SW 1271 (cell line): Measurements from ENCODE around the gene HHAT.
"Not testable (repeated sequence)": the region's sequence is repeated elsewhere in the genome, so short reads cannot be mapped to it uniquely, and the experiment has no call there.

Experiments
- DNase-seq, 2 experiments: peaks; one replicate each; lab custom pipeline; 2025; lab: John Stamatoyannopoulos, UW

Gene HHAT

DNA sequence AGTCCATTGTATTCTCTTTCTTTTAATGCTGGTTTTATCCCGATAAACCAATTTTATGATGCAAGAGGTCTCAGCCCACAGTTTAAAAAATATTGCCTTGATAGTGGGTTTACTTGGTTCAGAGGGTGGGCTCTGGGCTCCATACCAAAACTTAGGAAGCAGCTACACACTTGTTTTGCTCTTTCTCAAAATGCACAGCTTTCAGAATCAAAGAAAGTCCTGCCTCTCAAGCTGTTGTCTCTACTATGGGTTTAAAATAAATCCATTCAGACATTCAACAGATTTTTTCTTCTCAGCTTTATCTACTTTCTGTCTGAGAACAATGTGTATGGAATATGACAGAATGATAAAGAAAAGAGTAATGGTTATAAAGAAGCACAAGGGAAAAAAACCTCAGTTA, 14.8 kb upstream of the HHAT start:
- DNase-seq: no peak

DNA sequence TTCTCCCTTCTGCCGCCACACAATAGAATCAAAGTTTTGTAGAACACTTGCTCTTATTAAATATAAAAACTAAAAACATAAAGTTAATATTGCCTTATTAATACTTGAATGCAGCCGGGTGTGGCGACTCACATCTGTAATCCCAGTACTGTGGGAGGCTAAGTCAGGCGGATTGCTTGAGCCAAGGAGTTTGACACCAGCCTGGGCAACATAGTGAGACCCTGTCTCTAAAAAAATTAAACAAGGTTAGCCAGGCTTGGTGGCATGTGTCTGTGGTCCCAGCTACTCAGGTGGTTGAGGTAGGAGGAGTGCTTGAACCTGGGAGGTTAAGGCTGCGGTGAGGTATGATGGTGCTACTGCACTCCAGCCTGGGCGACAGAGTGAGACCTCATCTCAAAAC, 13.2 kb upstream of the HHAT start:
- no peak for DNase-seq

DNA sequence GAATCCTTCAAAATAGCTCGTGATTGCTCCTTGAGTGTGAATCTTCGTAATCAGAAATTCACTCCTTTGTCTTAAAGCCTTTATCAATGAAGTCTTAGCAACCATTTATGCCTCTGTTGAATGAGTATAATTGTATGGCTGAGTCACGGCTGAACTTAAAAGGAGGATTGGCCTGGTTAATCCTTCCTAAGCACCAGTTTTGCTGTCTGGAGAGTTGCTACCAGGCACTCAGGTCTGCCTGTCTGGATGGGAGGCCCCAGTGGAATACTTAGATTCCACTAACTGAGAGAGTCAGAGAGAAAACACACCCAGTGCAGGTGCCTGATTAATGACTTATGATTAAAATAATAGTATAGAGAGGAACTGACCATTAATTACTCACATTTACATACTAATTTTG, 7.6 kb upstream of the HHAT start:
- no peak for DNase-seq

DNA sequence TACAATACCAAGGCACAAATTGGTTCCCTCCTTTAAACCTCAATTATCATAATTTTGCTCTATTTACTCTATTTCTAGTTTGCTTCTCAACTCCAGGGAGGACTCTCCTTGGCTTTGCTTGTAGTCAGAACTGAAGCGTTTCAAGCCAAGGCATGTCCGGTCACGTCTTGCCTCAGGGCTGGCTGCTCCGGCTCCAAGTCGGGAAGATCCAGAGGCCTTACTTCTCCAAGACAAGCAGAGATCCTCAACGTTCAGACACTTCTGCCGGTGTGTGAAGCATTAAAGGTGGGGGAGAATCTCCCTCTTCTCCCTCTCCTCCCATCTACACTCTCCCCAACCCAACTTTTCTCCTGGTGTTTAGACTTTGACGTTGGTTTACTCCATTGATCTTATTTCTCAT, 7.2 kb upstream of the HHAT start:
- DNase-seq: no peak

DNA sequence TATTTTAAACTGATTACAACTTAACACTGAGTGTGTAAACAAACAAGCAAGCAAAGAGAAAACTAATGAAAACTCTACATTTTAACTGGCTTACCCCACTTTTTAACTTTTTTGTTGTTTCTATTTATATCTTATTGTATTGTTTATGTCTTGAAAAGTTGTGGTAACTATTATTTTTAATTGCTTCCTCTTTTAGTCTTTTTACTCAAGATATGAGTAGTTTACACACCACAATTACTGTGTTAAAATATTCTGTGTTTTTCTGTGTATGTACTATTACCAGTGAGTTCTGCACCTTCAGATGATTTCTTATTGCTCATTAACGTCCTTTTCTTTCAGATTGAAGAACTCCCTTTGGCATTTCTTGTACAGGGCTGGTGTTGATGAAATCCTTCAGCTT, 4.7 kb upstream of the HHAT start:
- DNase-seq: no peak

DNA sequence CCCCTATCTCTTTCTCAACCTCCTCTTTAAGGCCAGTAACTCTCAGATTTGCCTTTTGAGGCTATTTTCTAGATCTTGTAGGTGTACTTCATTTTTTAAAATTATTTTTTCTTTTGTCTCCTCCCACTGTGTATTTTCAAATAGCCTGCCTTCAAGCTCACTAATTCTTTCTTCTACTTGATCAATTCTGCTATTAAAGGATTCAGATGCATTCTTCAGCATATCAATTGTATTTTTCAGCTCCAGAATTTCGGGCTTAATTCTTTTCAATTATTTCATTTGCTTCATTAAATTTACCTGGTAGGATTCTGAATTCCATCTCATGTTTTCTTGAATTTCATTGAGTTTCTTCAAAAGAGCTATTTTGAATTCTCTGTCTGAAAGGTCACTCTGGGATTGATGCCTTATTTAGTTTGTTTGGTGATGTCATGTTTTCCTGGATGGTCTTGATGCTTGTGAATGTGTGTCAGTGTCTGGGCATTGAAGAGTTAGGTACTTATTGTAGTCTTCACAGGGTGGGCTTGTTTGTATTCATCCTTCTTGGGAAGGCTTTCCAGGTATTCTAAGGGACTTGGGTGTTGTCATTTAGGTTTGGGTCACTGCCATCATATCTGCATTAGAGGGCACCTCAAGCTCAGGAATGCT, 3.6 kb upstream of the HHAT start:
- DNase-seq: no peak

DNA sequence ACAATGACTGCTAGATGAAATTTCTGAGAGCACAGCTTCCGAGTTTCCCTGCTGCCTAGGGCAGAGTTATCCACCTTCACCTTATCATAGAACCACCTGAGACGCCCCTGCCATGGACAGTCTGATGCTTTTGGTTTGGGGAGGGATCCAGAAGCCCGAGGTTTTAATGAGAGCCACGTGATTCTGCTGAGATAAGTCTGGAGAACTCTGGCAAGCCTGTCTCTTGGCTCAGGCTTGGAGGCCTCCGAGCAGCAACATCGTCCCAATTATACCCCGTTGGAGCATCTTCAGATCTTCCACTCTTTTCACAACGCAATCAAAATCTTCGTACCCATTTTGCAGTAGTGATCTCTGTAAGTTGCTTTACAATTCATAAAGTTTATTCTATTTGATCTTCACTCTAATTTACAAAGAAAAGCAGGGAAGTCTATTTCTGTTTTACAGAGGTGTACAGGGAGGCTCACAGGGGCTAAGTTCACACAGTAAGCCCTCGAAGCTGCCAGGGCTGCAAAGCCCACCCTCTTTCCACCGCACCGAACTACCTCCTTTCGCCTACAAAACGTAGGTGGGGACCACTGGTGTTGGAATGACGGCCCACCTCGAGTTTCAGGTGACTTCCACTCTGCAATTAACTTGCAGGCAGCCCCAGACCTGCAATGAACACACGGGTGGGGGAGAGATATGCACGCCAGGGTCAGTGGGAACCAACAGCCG, 513 bp upstream of the HHAT start:
- no peak for DNase-seq

DNA sequence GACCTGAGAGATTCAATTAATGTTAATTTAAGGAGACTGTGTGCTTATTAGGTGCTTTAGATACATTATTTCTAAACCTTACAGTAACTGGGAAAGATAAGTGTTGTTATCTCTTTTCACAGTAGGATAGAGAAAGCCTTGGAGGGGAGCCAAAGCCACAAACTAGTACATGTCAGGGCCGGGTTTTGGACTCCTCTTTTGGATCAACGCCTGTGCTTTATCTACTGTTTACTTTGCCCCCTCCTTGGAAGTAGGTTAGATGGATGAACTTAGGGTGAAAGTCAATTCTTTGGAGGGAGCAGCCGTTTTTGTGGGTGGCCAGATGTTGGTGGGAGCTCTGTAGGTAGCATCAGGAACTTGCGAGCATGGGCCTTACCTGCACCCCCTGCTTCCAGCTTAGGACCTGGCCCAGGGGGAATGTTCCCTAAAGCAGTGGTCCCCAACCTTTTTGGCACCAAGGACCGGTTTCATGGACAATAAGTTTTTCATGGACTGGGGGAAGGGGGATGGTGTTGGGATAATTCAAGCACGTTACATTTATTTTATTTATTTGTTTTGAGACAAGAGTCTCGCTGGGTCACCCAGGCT, 1.7 kb downstream of the HHAT start:
- no peak for DNase-seq

DNA sequence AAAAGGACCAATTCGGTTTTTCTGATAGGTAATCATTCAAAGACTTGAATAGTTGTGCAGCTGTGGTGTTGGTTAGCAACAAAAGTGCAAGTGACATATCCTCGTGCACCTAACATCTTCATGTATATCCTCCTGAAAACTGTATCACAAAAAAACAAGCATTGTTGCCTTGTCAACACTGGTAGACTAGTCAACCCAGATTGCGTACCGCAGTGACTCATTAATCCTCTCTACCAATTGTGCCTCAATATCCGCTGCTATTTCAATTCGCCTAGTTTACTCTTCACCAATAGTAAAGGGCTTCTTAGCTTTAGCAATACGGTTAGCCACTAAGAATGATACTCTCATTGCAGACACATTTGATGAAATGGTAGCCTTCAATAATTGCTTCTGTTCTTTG, 3.5 kb downstream of the HHAT start:
- no peak for DNase-seq

DNA sequence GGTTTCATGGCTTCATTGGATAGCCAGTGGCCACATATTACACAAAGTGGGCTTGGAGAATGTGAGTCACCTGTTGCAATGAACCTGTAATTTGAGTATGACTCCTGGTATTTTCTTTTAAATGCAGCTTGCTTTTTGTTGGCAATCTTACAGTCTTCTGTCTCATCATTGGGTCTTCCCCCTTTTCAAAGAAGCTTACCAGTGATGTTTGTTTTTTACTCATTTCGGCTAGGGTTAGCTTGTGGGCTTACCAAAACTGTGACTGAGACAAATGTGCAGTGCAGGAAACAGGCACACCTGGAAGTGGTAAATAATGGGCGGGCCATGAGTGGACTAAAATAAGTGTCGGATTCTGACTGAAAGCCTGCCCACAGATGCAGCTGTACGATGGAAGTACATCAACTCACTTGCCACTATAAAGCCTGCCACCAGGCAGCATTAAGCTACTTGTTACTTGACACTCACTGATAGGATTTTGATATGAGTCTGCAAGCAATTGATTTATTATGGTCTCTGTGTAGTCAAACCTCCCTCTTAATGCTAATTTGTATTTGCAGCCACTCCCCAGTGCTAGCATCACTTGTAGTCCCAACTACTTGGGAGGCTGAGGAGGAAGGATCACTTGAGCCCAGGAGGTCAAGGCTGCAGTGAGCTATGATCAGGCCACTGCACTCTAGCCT, 4.2 kb downstream of the HHAT start:
- no peak for DNase-seq

DNA sequence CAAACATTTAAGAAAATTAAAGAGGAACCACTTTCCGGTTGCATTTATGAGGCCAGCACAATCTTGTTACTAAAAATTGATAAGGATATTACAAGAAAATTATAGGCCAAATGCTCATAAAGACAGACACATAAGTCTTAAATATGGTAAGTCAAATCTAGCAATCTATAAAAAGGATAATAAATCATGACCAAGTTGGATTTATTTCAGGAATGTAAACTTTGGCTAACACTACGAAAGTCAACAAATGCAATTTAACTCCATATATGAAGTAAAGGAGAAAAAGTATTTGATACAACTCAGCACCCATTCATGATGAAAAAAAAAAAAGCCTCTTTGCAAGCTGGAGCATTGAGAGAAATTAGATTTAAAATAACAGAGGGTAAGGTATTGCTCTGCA, 6.3 kb downstream of the HHAT start:
- DNase-seq: no peak

DNA sequence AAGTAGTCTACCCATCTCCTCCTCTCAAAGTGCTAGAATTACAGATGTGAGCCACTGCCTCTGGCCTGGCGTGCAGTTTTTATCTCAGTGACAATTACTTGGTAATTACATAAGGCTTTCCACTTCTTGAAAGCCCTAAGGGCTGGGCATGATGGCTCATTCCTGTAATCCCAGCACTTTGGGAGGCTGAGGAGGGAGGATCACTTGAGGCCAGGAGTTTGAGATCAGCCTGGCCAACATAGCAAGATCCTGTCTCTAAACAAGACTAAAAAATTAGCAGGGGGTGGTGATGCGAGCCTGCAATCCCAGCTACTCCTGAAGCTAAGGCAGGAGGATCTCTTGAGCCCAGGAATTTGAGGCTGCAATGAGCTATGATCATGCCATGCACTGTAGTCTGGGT, 7.7 kb downstream of the HHAT start:
- DNase-seq: no peak

DNA sequence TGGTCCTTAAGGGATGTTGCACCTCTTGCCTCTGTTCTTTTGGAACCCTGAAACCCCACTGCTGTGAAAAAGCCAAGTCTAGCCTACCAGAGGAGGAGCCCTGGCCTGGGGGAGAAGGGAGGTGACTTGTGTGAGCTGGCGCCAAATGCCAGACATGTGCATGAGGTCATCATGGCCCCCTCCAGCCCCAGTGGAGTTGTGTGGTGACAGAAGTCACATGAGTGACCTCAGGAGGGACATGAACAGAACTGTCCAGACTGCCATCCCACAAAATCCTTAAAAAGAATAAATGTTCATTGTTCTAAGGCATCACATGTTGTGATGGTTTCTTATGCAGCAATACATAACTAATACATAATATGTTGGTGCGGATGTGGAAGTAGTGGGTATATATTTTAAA, 10.8 kb downstream of the HHAT start:
- DNase-seq: no peak

DNA sequence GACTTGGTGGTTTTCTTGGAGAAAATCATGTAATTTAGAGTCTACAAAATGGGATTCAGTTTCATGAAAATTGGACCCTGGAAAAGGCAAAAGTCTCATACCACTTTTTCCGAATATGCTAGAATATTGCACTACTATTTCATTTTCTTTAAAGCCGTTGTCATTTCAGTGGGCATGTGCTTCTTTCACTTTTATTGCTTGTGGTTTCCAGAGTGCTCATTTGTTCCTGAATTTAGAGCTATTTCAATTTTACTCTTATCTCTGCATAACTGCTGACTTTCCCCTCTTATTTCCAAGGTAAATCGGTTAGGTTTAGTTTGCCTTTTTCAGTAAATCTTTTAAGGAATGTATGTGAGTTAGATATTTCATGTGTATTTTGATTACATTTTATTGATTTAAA, 11.6 kb downstream of the HHAT start:
- DNase-seq: no peak

DNA sequence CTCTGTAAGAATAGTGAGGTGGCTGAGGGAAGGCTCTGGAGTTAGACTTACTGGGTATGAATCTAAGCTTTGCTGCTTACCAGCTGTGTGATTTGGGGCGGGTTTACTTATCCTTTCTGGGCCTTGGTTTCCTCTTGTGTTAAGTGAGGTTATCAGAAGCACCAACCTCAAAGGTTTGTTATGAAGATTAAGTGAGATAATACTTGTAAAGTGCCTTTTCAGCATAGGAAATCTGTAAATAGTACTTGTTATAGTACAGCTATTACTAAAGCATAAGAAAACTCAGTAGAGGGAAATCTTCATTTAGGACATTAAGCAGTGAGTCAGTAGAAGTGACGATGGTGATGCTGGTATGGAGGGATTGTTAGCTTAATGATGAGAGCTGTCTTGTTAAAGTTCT, 12.1 kb downstream of the HHAT start:
- DNase-seq: no peak

DNA sequence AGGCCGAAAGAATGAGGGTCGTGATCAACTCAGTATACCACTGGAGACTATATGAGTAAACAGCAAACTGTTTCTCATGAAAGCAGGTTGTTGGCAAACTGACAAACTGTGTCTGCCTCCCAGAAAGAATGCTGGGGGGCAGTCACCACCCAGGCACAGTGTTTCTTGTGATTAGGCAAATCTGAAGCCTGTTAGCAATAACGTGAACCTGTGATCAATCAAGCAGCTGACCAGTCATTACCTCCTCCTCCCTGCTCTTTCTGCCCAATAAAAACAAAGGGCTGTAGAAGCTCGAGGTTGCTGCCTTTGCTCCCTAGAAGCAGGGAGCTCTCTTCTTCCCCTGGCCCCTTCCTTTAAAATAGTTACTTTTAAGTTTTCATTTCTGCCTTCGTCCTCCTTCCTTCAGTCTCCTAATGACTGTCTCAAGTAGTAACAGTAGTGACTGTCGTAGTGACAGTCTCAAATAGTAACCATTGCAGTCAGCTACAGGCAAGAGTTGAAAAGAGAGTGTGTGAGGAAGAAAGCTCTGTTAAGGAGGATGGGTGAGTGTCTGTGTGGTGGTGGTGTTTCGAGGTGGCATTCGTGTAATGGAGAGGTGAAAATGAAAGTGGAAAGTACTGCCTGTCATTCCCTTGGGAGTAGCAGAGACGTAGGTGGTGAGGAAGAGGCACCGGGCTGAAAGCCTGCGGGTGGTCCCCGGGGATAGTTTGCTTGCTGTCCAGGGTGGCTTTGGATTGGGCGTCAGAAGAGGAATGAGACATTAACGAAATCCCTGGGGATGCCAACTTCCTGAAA, 14.5 kb downstream of the HHAT start:
- DNase-seq: no peak

DNA sequence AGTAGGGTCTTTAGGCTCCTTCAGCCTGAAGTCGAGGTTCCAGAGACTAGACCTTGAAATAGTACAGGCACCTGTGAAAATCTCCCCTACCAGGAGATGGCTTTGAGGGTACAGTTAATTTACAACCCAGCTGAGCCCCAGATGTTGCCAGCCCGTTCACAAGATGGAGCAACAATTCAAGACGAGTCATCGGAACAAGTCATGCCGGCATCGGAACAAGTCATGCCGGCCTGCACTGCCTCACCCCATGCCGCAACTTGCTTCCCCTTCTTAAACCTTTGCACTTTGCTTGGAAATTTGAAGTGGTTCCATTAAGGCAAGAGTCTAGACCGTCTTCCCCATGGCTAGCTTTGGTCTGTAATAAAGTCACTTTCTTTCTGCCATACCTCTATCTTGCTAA, 16.0 kb downstream of the HHAT start:
- DNase-seq: no peak

DNA sequence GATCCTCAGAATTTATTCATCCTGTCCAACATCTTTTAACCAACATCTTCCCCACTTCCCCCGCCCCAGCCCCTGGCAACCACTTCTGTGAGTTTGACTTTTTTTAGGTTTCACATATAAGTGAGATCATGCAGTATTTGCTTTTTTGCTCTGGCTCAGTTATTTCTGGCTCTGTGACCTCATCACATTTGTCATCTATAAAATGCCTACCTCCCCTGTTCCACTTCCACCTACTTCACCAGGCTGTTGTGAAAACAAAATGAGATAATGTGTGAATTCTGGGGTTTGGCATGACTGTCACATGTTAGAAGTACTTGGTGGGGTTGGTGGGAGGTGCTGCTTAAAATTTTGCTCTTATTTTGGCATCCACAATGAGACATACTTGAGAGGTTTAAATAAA, 18.4 kb downstream of the HHAT start:
- no peak for DNase-seq

DNA sequence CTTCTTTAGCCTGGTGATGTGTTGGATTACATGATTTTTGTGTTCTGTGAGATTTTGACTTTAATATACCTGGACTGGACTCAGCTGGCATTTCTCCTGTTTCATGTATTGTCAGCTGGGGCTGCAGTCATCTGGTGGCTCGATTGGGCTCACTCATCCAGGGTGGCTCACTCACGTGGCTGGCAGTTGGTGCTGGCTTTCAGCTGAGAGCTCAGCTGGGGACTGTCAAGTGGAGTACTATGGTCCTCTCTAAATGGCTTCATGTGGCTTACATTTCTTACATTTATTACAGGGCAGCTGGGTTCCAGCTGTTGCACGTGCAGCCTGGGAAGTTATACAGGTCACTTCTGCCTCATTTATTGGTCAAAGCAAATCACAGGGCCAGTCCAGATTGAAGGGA, 22.8 kb downstream of the HHAT start:
- DNase-seq: no peak

DNA sequence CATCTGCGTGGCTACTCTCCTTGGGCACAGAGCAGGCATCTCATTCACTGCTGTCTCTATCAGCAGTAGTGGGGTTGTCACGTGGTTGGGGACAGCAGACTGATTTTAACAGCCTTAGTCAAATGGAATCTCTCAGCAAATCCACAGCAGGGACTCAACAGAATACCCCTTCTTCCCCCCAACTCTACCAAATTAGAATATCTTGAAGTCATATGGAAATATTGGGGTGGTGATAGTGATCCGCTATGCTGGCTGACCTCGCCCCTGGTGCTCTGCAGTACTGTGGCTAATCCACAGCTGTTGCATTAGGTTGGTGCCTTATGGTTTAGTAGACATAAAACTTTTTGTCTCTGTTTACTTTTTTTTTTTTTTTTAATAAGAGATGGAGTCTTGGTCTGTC, 23.9 kb downstream of the HHAT start:
- no peak for DNase-seq

DNA sequence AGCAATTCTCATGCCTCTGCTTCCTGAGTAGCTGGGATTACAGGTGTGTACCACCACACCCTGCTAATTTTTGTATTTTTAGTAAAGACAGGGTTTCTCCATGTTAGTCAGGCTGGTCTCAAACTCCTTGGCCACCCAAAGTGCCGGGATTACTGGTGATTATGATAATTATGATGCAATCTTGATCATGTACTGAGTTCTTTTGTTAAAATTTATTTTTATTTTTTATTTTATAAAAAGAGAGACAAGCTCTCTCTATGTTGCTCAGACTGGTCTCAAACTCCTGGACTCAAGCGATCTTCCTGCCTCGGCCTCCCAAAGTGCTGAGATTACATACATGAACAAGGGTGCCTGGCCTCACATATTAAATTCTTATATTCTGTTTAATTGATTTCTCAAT, 25.6 kb downstream of the HHAT start:
- not testable (repeated sequence) for DNase-seq

DNA sequence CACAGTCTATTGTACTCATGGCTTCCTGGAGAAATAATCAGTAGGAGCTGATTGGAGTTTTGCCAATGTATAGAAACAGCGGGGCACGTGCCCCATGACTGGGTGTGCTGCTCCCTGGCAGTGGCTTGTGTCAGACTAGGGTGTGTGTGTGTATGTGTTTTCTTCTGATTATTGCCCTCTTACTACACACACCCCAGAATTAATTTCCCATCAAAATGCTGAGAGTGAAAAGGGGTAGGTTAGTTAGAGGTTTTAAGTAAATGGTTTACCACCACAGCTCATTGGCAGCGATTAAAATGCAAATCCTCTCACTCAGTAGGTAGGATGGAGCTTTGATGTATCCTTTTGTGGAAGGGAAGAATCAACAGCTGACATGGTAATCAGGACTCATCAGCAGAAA, 29.9 kb downstream of the HHAT start:
- no peak for DNase-seq
